ENCODE results near the gene PLD2. TPM values are rescaled to one million over a fixed set of nuclear protein-coding genes. Genes with fewer than 3 reads are reported as not detected.

PLD2 gene
- total RNA-seq, 1 donor from 2014 or later: 81.0 TPM

DNA sequence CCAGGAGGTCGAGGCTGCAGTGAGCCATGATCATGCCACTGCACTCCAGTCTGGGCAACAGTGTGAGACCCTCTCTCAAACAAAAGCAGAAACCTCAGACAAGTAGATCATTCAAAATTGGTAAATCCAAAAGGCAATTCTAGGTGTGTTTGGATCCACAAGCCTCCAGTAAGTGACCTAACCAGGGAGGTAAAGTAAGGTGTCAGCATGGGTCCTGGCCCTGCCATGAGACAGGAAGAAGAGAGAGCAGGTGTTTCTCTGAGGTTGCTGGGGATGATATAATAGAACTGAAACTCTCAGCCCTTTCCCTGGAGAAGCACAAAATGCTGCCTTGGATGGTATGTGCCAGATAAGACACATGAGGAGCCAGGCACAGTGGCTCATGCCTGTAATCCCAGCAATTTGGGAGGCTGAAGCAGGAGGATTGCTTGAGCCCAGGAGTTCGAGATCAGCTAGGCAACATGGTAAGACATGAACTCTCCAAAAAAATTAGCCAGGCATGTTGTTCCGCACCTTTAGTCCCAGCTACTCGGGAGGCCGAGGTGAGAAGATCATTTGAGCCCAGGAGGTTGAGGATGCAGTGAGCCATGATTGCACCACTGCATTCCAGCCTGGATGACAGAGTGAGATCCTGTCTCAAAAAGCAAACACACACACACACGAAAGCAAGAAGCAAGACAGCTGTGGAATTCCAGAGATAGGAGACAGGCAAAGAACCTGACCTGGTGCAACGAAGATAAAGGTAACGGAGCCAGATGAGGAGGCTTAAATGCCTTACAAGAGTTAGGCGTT is 28.8 kb upstream of the PLD2 start:
- no peak for DNase-seq (ENCODE audit: low spot score, unreplicated experiment)
- Mint-ChIP-seq H3K4me3 (ENCODE audit: low read depth) (no peak overlapping the region), H3K4me1 (ENCODE audit: low read depth) (peaks cover 3% of the 10 kb centered on the region), H3K27me3 (peaks cover 13% of the 10 kb centered on the region), H3K27ac (no peak overlapping the region), H3K36me3 (ENCODE audit: insufficient read depth) (no peaks in the 10 kb centered on the region), H3K9me3 (ENCODE audit: low read depth) (no peaks in the 10 kb centered on the region)
- TF ChIP-seq, protein P1, sequence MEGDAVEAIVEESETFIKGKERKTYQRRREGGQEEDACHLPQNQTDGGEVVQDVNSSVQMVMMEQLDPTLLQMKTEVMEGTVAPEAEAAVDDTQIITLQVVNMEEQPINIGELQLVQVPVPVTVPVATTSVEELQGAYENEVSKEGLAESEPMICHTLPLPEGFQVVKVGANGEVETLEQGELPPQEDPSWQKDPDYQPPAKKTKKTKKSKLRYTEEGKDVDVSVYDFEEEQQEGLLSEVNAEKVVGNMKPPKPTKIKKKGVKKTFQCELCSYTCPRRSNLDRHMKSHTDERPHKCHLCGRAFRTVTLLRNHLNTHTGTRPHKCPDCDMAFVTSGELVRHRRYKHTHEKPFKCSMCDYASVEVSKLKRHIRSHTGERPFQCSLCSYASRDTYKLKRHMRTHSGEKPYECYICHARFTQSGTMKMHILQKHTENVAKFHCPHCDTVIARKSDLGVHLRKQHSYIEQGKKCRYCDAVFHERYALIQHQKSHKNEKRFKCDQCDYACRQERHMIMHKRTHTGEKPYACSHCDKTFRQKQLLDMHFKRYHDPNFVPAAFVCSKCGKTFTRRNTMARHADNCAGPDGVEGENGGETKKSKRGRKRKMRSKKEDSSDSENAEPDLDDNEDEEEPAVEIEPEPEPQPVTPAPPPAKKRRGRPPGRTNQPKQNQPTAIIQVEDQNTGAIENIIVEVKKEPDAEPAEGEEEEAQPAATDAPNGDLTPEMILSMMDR (IDR thresholded peaks at IDR 0.05; ENCODE audit: unreplicated experiment): no peak

DNA sequence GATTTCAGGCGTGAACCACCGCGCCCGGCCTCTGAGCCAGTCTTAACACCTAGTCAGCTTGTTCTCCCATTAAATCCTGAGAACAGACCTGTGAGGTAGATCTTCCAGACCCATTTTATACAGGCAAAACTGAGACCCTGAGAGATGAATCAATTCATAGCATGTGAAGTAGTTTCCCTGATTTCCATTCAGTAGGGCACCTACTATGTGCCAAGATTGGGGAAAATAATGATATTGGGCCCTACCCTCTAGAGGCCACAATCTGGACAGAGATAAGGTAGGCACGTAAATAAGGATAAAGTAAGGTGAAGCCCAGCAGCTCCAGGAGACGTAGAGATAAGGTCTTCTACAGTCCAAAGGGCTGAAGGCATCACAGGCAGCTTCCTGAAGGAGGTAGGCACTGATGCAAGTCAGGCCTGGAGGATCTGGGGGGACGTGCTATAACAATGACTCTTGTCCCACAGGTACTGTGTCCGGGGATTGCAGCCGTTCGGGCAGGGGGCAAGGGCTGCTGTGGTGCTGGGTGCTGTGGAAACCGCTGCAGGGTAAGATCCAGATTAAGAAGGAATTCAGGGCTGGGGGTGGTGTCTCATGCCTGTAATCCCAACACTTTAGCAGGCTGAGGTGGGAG is 26.5 kb upstream of the PLD2 start:
- no peaks in the 10 kb centered on the region for H3K9me3 Mint-ChIP-seq (ENCODE audit: low read depth)
- H3K27ac Mint-ChIP-seq: no peak overlapping the region

DNA sequence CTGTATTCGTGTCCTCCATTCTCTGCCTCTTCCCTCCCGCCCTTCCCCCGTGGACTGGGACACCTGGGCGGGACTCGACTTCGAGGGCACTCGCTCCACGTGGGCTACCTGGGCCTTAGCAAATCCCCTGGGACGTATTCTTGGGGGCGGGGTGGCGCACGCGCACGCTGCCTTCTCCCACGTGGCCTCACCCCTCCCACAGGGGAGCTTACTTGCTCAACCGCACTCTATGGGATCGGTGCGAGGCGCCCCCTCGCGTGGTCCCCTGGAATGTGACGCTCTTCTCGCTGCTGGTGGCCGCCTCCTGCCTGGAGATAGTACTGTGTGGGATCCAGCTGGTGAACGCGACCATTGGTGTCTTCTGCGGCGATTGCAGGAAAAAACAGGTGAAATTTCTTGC is 24.3 kb upstream of the PLD2 start:
- peaks cover 5% of the 10 kb centered on the region for H3K4me1 Mint-ChIP-seq (ENCODE audit: low read depth)

More for the DNA sequence above, 26.5 kb upstream of the PLD2 start:
- DNase-seq (ENCODE audit: low spot score, unreplicated experiment): no peak
- H3K4me3 Mint-ChIP-seq (ENCODE audit: low read depth): no peak overlapping the region
- TF ChIP-seq, protein P1 (IDR thresholded peaks at IDR 0.05; ENCODE audit: unreplicated experiment): no peak
- peaks cover 9% of the 10 kb centered on the region for H3K27me3 Mint-ChIP-seq
- H3K4me1 Mint-ChIP-seq (ENCODE audit: low read depth): peaks cover 3% of the 10 kb centered on the region
- H3K36me3 Mint-ChIP-seq (ENCODE audit: insufficient read depth): no peaks in the 10 kb centered on the region

DNA sequence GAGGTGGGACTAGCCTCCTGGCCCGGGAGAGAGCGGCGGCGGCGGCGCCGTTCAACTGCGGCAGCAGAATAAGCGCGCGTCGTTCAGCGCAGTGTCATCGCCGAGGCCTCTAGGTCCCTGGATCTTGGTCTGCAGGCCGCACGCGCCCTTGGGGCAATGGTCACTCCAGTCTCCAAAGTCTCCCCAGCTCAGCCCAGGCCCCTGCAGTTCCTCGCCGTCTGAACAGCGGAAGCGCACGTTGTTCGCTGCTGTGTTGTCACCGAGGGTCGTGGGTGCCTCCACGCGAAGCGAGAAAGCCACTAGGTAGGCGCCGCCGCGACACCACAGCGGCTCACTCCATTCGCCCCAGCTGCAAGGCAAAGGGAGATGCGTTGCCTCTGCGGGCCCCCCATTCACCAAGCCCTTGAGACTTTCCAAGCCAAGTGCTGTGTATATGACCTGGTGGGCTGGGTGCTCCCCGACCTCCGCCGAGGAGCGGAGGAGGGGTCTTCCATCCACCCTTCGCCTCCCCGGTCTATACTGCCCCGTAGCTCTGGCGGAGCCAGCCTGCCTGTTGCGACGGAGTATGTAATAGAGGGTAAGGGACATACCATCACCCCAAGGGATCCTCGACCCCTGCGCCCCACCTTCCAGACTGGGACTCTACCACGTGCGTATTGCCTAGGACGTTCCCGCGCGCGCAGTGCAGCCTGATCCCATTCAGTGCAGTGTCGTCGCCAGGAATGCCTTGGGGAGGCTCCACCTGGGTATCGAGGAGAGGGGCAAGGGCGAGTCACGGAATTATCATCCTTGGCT is 21.4 kb upstream of the PLD2 start:
- H3K27me3 Mint-ChIP-seq: peaks cover 8% of the 10 kb centered on the region
- peaks cover 9% of the 10 kb centered on the region for H3K4me1 Mint-ChIP-seq (ENCODE audit: low read depth)
- H3K9me3 Mint-ChIP-seq (ENCODE audit: low read depth): no peaks in the 10 kb centered on the region
- H3K36me3 Mint-ChIP-seq (ENCODE audit: insufficient read depth): no peaks in the 10 kb centered on the region
- TF ChIP-seq, protein P1 (IDR thresholded peaks at IDR 0.05; ENCODE audit: unreplicated experiment): no peak
- H3K27ac Mint-ChIP-seq: no peak overlapping the region
- DNase-seq (ENCODE audit: low spot score, unreplicated experiment): no peak
- no peak overlapping the region for H3K4me3 Mint-ChIP-seq (ENCODE audit: low read depth)

More for the DNA sequence above, 24.3 kb upstream of the PLD2 start:
- peaks cover 11% of the 10 kb centered on the region for H3K27me3 Mint-ChIP-seq
- no peak overlapping the region for H3K4me3 Mint-ChIP-seq (ENCODE audit: low read depth)
- no peak overlapping the region for H3K27ac Mint-ChIP-seq
- H3K9me3 Mint-ChIP-seq (ENCODE audit: low read depth): no peaks in the 10 kb centered on the region
- TF ChIP-seq, protein P1 (IDR thresholded peaks at IDR 0.05; ENCODE audit: unreplicated experiment): no peak
- no peak for DNase-seq (ENCODE audit: low spot score, unreplicated experiment)
- H3K36me3 Mint-ChIP-seq (ENCODE audit: insufficient read depth): no peaks in the 10 kb centered on the region

DNA sequence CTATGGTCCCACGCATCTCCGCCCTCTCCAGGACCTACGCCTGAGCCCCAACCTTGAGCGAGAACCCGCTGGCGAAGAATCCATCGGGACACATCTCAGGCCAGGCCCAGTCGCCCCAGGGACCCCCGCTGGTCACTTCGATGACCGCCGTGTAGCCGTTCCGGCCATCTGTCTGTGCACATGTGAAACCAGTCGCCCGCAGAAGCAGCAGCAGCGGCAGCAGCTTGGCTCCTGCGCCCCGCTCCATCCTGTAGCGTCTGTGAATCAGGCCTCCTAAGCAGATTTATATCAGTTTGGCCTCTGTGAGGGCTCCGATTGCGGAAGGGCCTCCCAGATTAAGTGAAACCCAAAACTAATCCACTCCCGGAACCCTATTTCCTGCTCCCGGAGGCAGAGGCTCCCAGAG is 20.8 kb upstream of the PLD2 start, which contains the start of gene VMO1:
Gene VMO1 (minus strand): TSS at position 259 of the 406 bp plus-strand sequence. CDS start 12 bp downstream, at position 247.
- Mint-ChIP-seq H3K4me1 (ENCODE audit: low read depth) (peaks cover 13% of the 10 kb centered on the region), H3K27me3 (peaks cover 8% of the 10 kb centered on the region), H3K4me3 (ENCODE audit: low read depth) (no peak within 1 kb of the TSS), H3K9me3 (ENCODE audit: low read depth) (no peaks in the 10 kb centered on the region), H3K36me3 (ENCODE audit: insufficient read depth) (no peaks in the 10 kb centered on the region), H3K27ac (no peak within 1 kb of the TSS)
- no peak for DNase-seq (ENCODE audit: low spot score, unreplicated experiment)
- TF ChIP-seq, protein P1 (IDR thresholded peaks at IDR 0.05; ENCODE audit: unreplicated experiment): no peak

All from progenitor cell of endocrine pancreas (in vitro differentiated cells).